ENCODE data around the gene PIP4K2C.
"Not testable (repeated sequence)": the region's sequence is repeated elsewhere in the genome, so short reads cannot be mapped to it uniquely, and the experiment has no call there.

PIP4K2C gene

GRCh38 chr12:57609781-57610553 lies 19.0 kb downstream of the PIP4K2C start:
- DNase-seq = no peak

- DNase-seq = peak; percentile 59
These were observed 19.6 kb downstream of the PIP4K2C start for GRCh38 chr12:57610554-57611107.

- DNase-seq = peak; percentile 73
These were observed 20.3 kb downstream of the PIP4K2C start, which contains the start of gene ARHGEF25 for GRCh38 chr12:57611108-57611826. Gene ARHGEF25 (plus strand): TSS chr12:57611435. CDS start chr12:57611895, 460 bp downstream.

- no peak for DNase-seq
These were observed 21.1 kb downstream of the PIP4K2C start for GRCh38 chr12:57611827-57612710.

- no peak for DNase-seq
These were observed 21.9 kb downstream of the PIP4K2C start for GRCh38 chr12:57612711-57613426.

GRCh38 chr12:57613427-57614109 lies 22.6 kb downstream of the PIP4K2C start:
- DNase-seq = no peak

- no peak for DNase-seq
These were observed 23.4 kb downstream of the PIP4K2C start for GRCh38 chr12:57614178-57614947.

- no peak for DNase-seq
These were observed 24.0 kb downstream of the PIP4K2C start for GRCh38 chr12:57614948-57615500.

- no peak for DNase-seq
These were observed 24.6 kb downstream of the PIP4K2C start for GRCh38 chr12:57615637-57616036.

GRCh38 chr12:57616383-57617101 lies 25.6 kb downstream of the PIP4K2C start:
- DNase-seq = no peak

- no peak for DNase-seq
These were observed 26.9 kb downstream of the PIP4K2C start for GRCh38 chr12:57617942-57618341.

GRCh38 chr12:57618431-57618830 lies 27.4 kb downstream of the PIP4K2C start:
- DNase-seq = not testable (repeated sequence)

- no peak for DNase-seq
These were observed 28.0 kb downstream of the PIP4K2C start for GRCh38 chr12:57618966-57619433.

- peak; percentile 39 for DNase-seq
These were observed 28.6 kb downstream of the PIP4K2C start for GRCh38 chr12:57619434-57620244.

GRCh38 chr12:57620245-57620935 lies 29.4 kb downstream of the PIP4K2C start:
- no peak for DNase-seq

GRCh38 chr12:57620936-57621496 lies 30.0 kb downstream of the PIP4K2C start:
- DNase-seq = peak; percentile 41

Measured in right kidney (tissue), 1 donor.